ENCODE results near the gene PTAR1. TPM values are rescaled to one million over a fixed set of nuclear protein-coding genes. Genes with fewer than 3 reads are reported as not detected.
A peak's percentile ranks its signal among the peaks of the same experiment; 100 is the strongest.
"Not testable (repeated sequence)": the region's sequence is repeated elsewhere in the genome, so short reads cannot be mapped to it uniquely, and the experiment has no call there.

The PTAR1 gene
- total RNA-seq = 10 to 100 TPM; 70.9 to 75.0 TPM

GRCh38 chr9:69759421-69760277, at the start of gene PTAR1:
Gene PTAR1, minus strand, starts transcription at chr9:69760011. Its CDS starts 73 bp downstream, at chr9:69759938.
- peak within 1 kb of the TSS; percentile 99 for H3K27ac Mint-ChIP-seq
- H3K27me3 Mint-ChIP-seq (ENCODE audit: low read depth) = no peaks in the 10 kb centered on the region
- H3K36me3 Mint-ChIP-seq (ENCODE audit: insufficient read depth in 2 of 2) = peaks cover 4 to 9% of the 10 kb centered on the region in 2 donors
- peak; percentile 91 to 94 for ATAC-seq (replicated peaks in 1 of 2)
- peaks cover 36% of the 10 kb centered on the region for H3K4me1 Mint-ChIP-seq (ENCODE audit: low read depth)
- DNase-seq = peak; percentile 93 to 96
- H3K9me3 Mint-ChIP-seq = no peaks in the 10 kb centered on the region
- peak within 1 kb of the TSS; percentile 86 to 100 for H3K4me3 Mint-ChIP-seq

- Mint-ChIP-seq H3K4me1 (ENCODE audit: low read depth) (peaks cover 9% of the 10 kb centered on the region), H3K4me3 (no peak overlapping the region), H3K36me3 (ENCODE audit: insufficient read depth in 2 of 2) (no peaks in the 10 kb centered on the region), H3K9me3 (no peaks in the 10 kb centered on the region), H3K27me3 (ENCODE audit: low read depth) (peaks cover 3% of the 10 kb centered on the region), H3K27ac (no peak overlapping the region)
- peak; percentile 43 to 54 for DNase-seq
- peak; percentile 61 to 65 for ATAC-seq (replicated peaks in 1 of 2)
Measured at GRCh38 chr9:69809304-69809863, 49.6 kb upstream of the PTAR1 start.

GRCh38 chr9:69806627-69807026, 46.8 kb upstream of the PTAR1 start:
- DNase-seq (no peak), ATAC-seq (replicated peaks in 1 of 2) (no peak)
- Mint-ChIP-seq H3K4me1 (ENCODE audit: low read depth) (peaks cover 9% of the 10 kb centered on the region), H3K27ac (no peak overlapping the region), H3K36me3 (ENCODE audit: insufficient read depth in 2 of 2) (no peaks in the 10 kb centered on the region), H3K9me3 (no peaks in the 10 kb centered on the region), H3K27me3 (ENCODE audit: low read depth) (no peaks in the 10 kb centered on the region), H3K4me3 (no peak overlapping the region)

- Mint-ChIP-seq H3K36me3 (ENCODE audit: insufficient read depth in 2 of 2) (no peaks in the 10 kb centered on the region), H3K27ac (no peak overlapping the region), H3K4me3 (no peak overlapping the region), H3K9me3 (no peaks in the 10 kb centered on the region), H3K27me3 (ENCODE audit: low read depth) (no peaks in the 10 kb centered on the region), H3K4me1 (ENCODE audit: low read depth) (peaks cover 6% of the 10 kb centered on the region)
- no peak for ATAC-seq (replicated peaks in 1 of 2)
- no peak for DNase-seq
Measured at GRCh38 chr9:69805962-69806515, 46.2 kb upstream of the PTAR1 start.

GRCh38 chr9:69801989-69802388, 42.2 kb upstream of the PTAR1 start:
- no peaks in the 10 kb centered on the region for H3K4me1 Mint-ChIP-seq (ENCODE audit: low read depth)
- DNase-seq = no peak
- H3K36me3 Mint-ChIP-seq (ENCODE audit: insufficient read depth in 2 of 2) = no peaks in the 10 kb centered on the region
- H3K9me3 Mint-ChIP-seq = no peaks in the 10 kb centered on the region
- no peak overlapping the region for H3K27ac Mint-ChIP-seq
- ATAC-seq (replicated peaks in 1 of 2) = no peak
- H3K27me3 Mint-ChIP-seq (ENCODE audit: low read depth) = peaks cover 10% of the 10 kb centered on the region
- no peak overlapping the region for H3K4me3 Mint-ChIP-seq

- H3K27me3 Mint-ChIP-seq (ENCODE audit: low read depth) = peaks cover 10% of the 10 kb centered on the region
- ATAC-seq (replicated peaks in 1 of 2); H3K36me3 Mint-ChIP-seq (ENCODE audit: insufficient read depth in 2 of 2): not testable (repeated sequence)
Measured at GRCh38 chr9:69800027-69800426, 40.2 kb upstream of the PTAR1 start.

GRCh38 chr9:69799521-69799920, 39.7 kb upstream of the PTAR1 start:
- H3K36me3 Mint-ChIP-seq (ENCODE audit: insufficient read depth in 2 of 2); H3K4me1 Mint-ChIP-seq (ENCODE audit: low read depth); DNase-seq; H3K27ac Mint-ChIP-seq; ATAC-seq (replicated peaks in 1 of 2); H3K4me3 Mint-ChIP-seq; H3K9me3 Mint-ChIP-seq: not testable (repeated sequence)
- peaks cover 10% of the 10 kb centered on the region for H3K27me3 Mint-ChIP-seq (ENCODE audit: low read depth)

More at GRCh38 chr9:69800027-69800426, 40.2 kb upstream of the PTAR1 start:
- not testable (repeated sequence) for H3K4me3 Mint-ChIP-seq; H3K27ac Mint-ChIP-seq; H3K9me3 Mint-ChIP-seq; H3K4me1 Mint-ChIP-seq (ENCODE audit: low read depth); DNase-seq

GRCh38 chr9:69798744-69799143, 38.9 kb upstream of the PTAR1 start:
- Mint-ChIP-seq H3K27me3 (ENCODE audit: low read depth) (peaks cover 12% of the 10 kb centered on the region), H3K9me3 (no peaks in the 10 kb centered on the region), H3K4me1 (ENCODE audit: low read depth) (no peaks in the 10 kb centered on the region), H3K27ac (no peak overlapping the region), H3K4me3 (no peak overlapping the region), H3K36me3 (ENCODE audit: insufficient read depth in 2 of 2) (no peaks in the 10 kb centered on the region)
- DNase-seq (no peak), ATAC-seq (replicated peaks in 1 of 2) (no peak)

- H3K27me3 Mint-ChIP-seq (ENCODE audit: low read depth) = peaks cover 16% of the 10 kb centered on the region
- no peak for ATAC-seq (replicated peaks in 1 of 2)
- no peaks in the 10 kb centered on the region for H3K4me1 Mint-ChIP-seq (ENCODE audit: low read depth)
- H3K9me3 Mint-ChIP-seq = no peaks in the 10 kb centered on the region
- H3K36me3 Mint-ChIP-seq (ENCODE audit: insufficient read depth in 2 of 2) = no peaks in the 10 kb centered on the region
- H3K4me3 Mint-ChIP-seq = no peak overlapping the region
- DNase-seq = no peak
- no peak overlapping the region for H3K27ac Mint-ChIP-seq
Measured at GRCh38 chr9:69797675-69798074, 37.9 kb upstream of the PTAR1 start.

- ATAC-seq (replicated peaks in 1 of 2) (no peak), DNase-seq (no peak)
- Mint-ChIP-seq H3K36me3 (ENCODE audit: insufficient read depth in 2 of 2) (no peaks in the 10 kb centered on the region), H3K9me3 (no peaks in the 10 kb centered on the region), H3K27ac (no peak overlapping the region), H3K4me1 (ENCODE audit: low read depth) (no peaks in the 10 kb centered on the region), H3K4me3 (no peak overlapping the region), H3K27me3 (ENCODE audit: low read depth) (peaks cover 19% of the 10 kb centered on the region)
Measured at GRCh38 chr9:69794356-69794755, 34.5 kb upstream of the PTAR1 start.

GRCh38 chr9:69785757-69786156, 25.9 kb upstream of the PTAR1 start:
- H3K9me3 Mint-ChIP-seq = no peaks in the 10 kb centered on the region
- no peak for ATAC-seq (replicated peaks in 1 of 2)
- H3K27me3 Mint-ChIP-seq (ENCODE audit: low read depth) = peaks cover 14% of the 10 kb centered on the region
- no peak for DNase-seq
- no peaks in the 10 kb centered on the region for H3K36me3 Mint-ChIP-seq (ENCODE audit: insufficient read depth in 2 of 2)
- no peak overlapping the region for H3K4me3 Mint-ChIP-seq
- H3K27ac Mint-ChIP-seq = no peak overlapping the region
- H3K4me1 Mint-ChIP-seq (ENCODE audit: low read depth) = peaks cover 4% of the 10 kb centered on the region

GRCh38 chr9:69773258-69773657, 13.4 kb upstream of the PTAR1 start:
- no peaks in the 10 kb centered on the region for H3K36me3 Mint-ChIP-seq (ENCODE audit: insufficient read depth in 2 of 2)
- no peak overlapping the region for H3K4me3 Mint-ChIP-seq
- DNase-seq = no peak
- no peaks in the 10 kb centered on the region for H3K27me3 Mint-ChIP-seq (ENCODE audit: low read depth)
- H3K27ac Mint-ChIP-seq = no peak overlapping the region
- H3K4me1 Mint-ChIP-seq (ENCODE audit: low read depth) = no peaks in the 10 kb centered on the region
- no peak for ATAC-seq (replicated peaks in 1 of 2)
- no peaks in the 10 kb centered on the region for H3K9me3 Mint-ChIP-seq

GRCh38 chr9:69771775-69772418, 12.1 kb upstream of the PTAR1 start:
- Mint-ChIP-seq H3K4me1 (ENCODE audit: low read depth) (no peaks in the 10 kb centered on the region), H3K27ac (no peak overlapping the region), H3K9me3 (no peaks in the 10 kb centered on the region), H3K4me3 (no peak overlapping the region), H3K27me3 (ENCODE audit: low read depth) (no peaks in the 10 kb centered on the region), H3K36me3 (ENCODE audit: insufficient read depth in 2 of 2) (no peaks in the 10 kb centered on the region)
- no peak for ATAC-seq (replicated peaks in 1 of 2)
- DNase-seq = no peak
